WERI-Rb-1 (cell line): ENCODE measurements around the gene NEO1.
A peak's percentile ranks its signal among the peaks of the same experiment; 100 is the strongest.

Experiments
- DNase-seq: peaks from one replicate; pipeline ENCODE4 v3.0.0-alpha.2; 2020
- H3K27ac ChIP-seq: fragments of 250-450 bp; sonication (Bioruptor Pico); 2 replicates; pipeline ENCODE4 v1.5.1; 2020; ENCODE audit warnings: mild to moderate bottlenecking, moderate library complexity
- H3K27me3 ChIP-seq: fragments of 250-450 bp; sonication (Bioruptor Pico); 2 replicates; pipeline ENCODE4 v1.5.1; 2021; ENCODE audit warnings: mild to moderate bottlenecking, low read depth, moderate library complexity; ENCODE audit not compliant: insufficient read depth, severe bottlenecking
- H3K36me3 ChIP-seq: fragments of 250-450 bp; sonication (Bioruptor Pico); 2 replicates; pipeline ENCODE4 v1.5.1; 2020; ENCODE audit warnings: mild to moderate bottlenecking, moderate library complexity
- H3K4me3 ChIP-seq: 2 replicates; pipeline ENCODE4 v1.5.1; 2011; ENCODE audit warnings: low read depth, mild to moderate bottlenecking, control low read depth, low read length
- H3K9me3 ChIP-seq: fragments of 250-450 bp; sonication (Bioruptor Pico); 2 replicates; pipeline ENCODE4 v1.5.1; 2021; ENCODE audit warnings: mild to moderate bottlenecking, moderate library complexity; ENCODE audit not compliant: severe bottlenecking
- TF ChIP-seq, protein P1 (sequence below): IDR thresholded peaks from 2 replicates; pipeline ENCODE4 v1.5.1; 2011; ENCODE audit warnings: low read depth, mild to moderate bottlenecking, control low read depth, inconsistent platforms, low read length

Gene NEO1

GRCh38 chr15:73033611-73034010 lies 18.7 kb upstream of the NEO1 start:
- TF ChIP-seq, protein P1, sequence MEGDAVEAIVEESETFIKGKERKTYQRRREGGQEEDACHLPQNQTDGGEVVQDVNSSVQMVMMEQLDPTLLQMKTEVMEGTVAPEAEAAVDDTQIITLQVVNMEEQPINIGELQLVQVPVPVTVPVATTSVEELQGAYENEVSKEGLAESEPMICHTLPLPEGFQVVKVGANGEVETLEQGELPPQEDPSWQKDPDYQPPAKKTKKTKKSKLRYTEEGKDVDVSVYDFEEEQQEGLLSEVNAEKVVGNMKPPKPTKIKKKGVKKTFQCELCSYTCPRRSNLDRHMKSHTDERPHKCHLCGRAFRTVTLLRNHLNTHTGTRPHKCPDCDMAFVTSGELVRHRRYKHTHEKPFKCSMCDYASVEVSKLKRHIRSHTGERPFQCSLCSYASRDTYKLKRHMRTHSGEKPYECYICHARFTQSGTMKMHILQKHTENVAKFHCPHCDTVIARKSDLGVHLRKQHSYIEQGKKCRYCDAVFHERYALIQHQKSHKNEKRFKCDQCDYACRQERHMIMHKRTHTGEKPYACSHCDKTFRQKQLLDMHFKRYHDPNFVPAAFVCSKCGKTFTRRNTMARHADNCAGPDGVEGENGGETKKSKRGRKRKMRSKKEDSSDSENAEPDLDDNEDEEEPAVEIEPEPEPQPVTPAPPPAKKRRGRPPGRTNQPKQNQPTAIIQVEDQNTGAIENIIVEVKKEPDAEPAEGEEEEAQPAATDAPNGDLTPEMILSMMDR = no peak
- Histone ChIP-seq H3K36me3 (no peaks in the 10 kb centered on the region), H3K9me3 (no peaks in the 10 kb centered on the region), H3K4me3 (no peak overlapping the region), H3K27me3 (no peaks in the 10 kb centered on the region), H3K27ac (peak overlapping the region; percentile 54)
- DNase-seq = no peak

DNA sequence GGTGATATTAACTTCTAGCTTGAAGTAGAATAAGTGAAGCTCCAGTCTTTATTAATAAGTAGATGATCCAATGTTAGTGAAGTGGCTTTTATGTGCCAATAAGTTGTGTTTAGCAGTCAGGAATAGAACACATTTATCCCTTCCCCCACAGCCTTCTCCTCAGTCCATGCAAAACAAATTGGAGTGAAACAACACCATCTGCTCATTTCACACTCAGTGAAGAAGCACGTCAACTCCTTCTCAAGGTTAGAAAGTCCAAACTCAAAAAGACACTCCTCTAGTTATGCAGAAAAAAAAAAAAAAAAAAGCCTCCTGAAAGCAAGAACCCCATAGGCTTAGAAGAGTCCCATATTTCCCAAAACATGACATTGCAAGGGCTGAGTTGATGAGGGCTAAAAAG lies 18.0 kb upstream of the NEO1 start:
- DNase-seq = no peak
- H3K27ac ChIP-seq = peak overlapping the region; percentile 54; the same call in 1 of the 2 replicates
- H3K27me3 ChIP-seq = no peaks in the 10 kb centered on the region
- H3K36me3 ChIP-seq = no peaks in the 10 kb centered on the region
- H3K9me3 ChIP-seq = no peaks in the 10 kb centered on the region
- TF ChIP-seq, protein P1 = no peak
- H3K4me3 ChIP-seq = no peak overlapping the region

DNA sequence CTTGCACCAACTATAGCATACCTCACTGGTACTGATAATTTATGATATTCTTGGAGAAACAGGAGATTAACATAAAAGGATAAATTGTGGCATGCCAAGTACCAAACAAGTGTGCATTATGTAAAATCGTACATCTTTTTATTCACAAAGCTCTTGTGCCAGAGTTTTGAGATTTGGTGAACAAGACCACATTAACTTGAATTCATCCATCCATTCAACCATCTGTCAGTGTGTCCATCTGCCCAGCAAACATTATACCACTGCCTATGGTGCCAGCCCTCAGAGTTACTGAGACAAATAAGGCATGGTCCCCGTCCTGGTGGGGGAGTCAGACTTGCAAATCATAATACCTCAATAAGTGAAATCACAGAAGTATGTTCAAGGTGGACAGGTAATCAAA lies 17.0 kb upstream of the NEO1 start:
- Histone ChIP-seq H3K36me3 (no peaks in the 10 kb centered on the region), H3K9me3 (no peaks in the 10 kb centered on the region), H3K4me3 (no peak overlapping the region), H3K27me3 (no peaks in the 10 kb centered on the region), H3K27ac (no peak overlapping the region)
- DNase-seq = no peak
- TF ChIP-seq, protein P1 = no peak

DNA sequence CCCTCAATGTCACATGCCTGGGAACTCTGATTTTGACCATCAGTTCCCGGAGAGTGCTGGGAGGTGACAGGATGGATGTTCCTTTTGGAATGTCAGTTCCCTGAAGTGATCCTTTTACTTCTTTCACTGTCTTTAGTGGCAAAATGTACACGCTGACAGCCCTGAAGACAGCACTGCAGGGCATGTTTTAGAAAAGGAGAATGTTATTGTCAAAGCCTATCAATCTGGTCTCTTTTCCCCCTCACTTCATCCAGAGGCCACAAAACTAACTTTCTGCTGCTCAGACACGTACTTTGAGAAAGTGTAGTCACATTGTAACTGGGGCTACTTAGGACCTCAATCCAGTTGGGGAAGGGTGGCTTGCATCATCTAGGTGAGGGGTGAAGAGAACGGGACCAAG lies 14.0 kb upstream of the NEO1 start:
- Histone ChIP-seq H3K4me3 (no peak overlapping the region), H3K27ac (no peak overlapping the region), H3K9me3 (no peaks in the 10 kb centered on the region), H3K27me3 (no peaks in the 10 kb centered on the region), H3K36me3 (no peaks in the 10 kb centered on the region)
- no peak for DNase-seq
- TF ChIP-seq, protein P1 = no peak

- TF ChIP-seq, protein P1 = no peak
- H3K27me3 ChIP-seq = no peaks in the 10 kb centered on the region
- no peaks in the 10 kb centered on the region for H3K36me3 ChIP-seq
- no peaks in the 10 kb centered on the region for H3K9me3 ChIP-seq
- no peak overlapping the region for H3K4me3 ChIP-seq
- DNase-seq = no peak
- H3K27ac ChIP-seq = no peak overlapping the region
Measured at GRCh38 chr15:73046073-73046472, 6.2 kb upstream of the NEO1 start.

- Histone ChIP-seq H3K9me3 (no peaks in the 10 kb centered on the region), H3K27me3 (no peaks in the 10 kb centered on the region), H3K27ac (no peak overlapping the region), H3K4me3 (no peak overlapping the region), H3K36me3 (peaks cover 2% of the 10 kb centered on the region; the same call in 1 of the 2 replicates)
- TF ChIP-seq, protein P1 = no peak
- no peak for DNase-seq
Measured at GRCh38 chr15:73047882-73048281, 4.4 kb upstream of the NEO1 start.
